Lung (tissue), 12 donors: ENCODE measurements around the gene OSMR. TPM values are rescaled to one million over a fixed set of nuclear protein-coding genes. Genes with fewer than 3 reads are reported as not detected.
A peak's percentile ranks its signal among the peaks of the same experiment; 100 is the strongest.

ENCODE experiments used
- ATAC-seq: fragments of 200-7000 bp; cut with Tn5 transposase; one replicate; pipeline ENCODE4 v1.9.1; 2020; ENCODE audit warnings: moderate number of reproducible peaks; ENCODE audit not compliant: insufficient read depth, low FRiP score
- DNase-seq, 3 donors: peaks; one replicate each; pipeline ENCODE4 v3.0.0-alpha.2; 2013 to 2017
- H3K27ac ChIP-seq, 2 donors: one replicate each; pipeline ENCODE4 v1.5.1; 2013; ENCODE audit warnings: mild to moderate bottlenecking in 2 of 2, moderate library complexity in 2 of 2, control low read depth in 1 of 2, inconsistent platforms in 1 of 2, low read depth in 1 of 2, low read length in 1 of 2
- H3K27me3 ChIP-seq, 3 donors: one replicate each; pipeline ENCODE4 v1.5.1; 2013; ENCODE audit warnings: low read length in 2 of 3; ENCODE audit not compliant: control insufficient read depth in 3 of 3, insufficient read depth in 3 of 3
- H3K36me3 ChIP-seq, 4 donors: one replicate each; pipeline ENCODE4 v1.5.1; 2013; ENCODE audit warnings: low read length in 4 of 4, mild to moderate bottlenecking in 1 of 4, moderate library complexity in 1 of 4; ENCODE audit not compliant: control insufficient read depth in 4 of 4, insufficient read depth in 4 of 4
- H3K4me1 ChIP-seq, 5 donors: one replicate each; pipeline ENCODE4 v1.5.1; 2013; ENCODE audit warnings: low read length in 5 of 5, mild to moderate bottlenecking in 2 of 5, moderate library complexity in 1 of 5; ENCODE audit not compliant: control insufficient read depth in 5 of 5, insufficient read depth in 5 of 5
- H3K4me3 ChIP-seq: one replicate; pipeline ENCODE4 v1.5.1; 2013; ENCODE audit warnings: mild to moderate bottlenecking, control low read depth, moderate library complexity
- H3K9ac ChIP-seq, 2 donors: one replicate each; pipeline ENCODE4 v1.5.1; 2013; ENCODE audit warnings: low read length in 2 of 2, control low read depth in 1 of 2; ENCODE audit not compliant: insufficient read depth in 1 of 2
- H3K9me3 ChIP-seq, 4 donors: one replicate each; pipeline ENCODE4 v1.5.1; 2013; ENCODE audit warnings: low read length in 3 of 4, mild to moderate bottlenecking in 1 of 4, moderate library complexity in 1 of 4; ENCODE audit not compliant: control insufficient read depth in 4 of 4, insufficient read depth in 3 of 4
- CTCF ChIP-seq: IDR thresholded peaks from 2 replicates; pipeline ENCODE4 v1.5.1; 2012; ENCODE audit warnings: mild to moderate bottlenecking; ENCODE audit errors: control extremely low read depth, extremely low read depth
- WGBS, 2 donors: extraction: QIAGEN DNeasy Blood & Tissue Kit; methylation state at CpG; one replicate each; pipeline ENCODE4 v1.1.7; 2013; 5-methylcytosine and 5-hydroxymethylcytosine counted together
- polyA plus RNA-seq, 2 donors: library from polyadenylated mRNA; stranded (reverse); fragments of 200-250 nt; gene quantifications; one replicate each; pipeline ENCODE4 v1.2.1, GENCODE V29; 2013
- total RNA-seq, 2 donors: library from RNA; depleted of rRNA in 1 of 2; stranded (reverse); fragments of >200 nt in 1 of 2; gene quantifications; one replicate each; pipeline ENCODE4 v1.2.1, GENCODE V29; 2014 to 2021
- donor health status: control.
- donor health status: control.
- donor health status: Bipolar disorder and iron deficiency.
- donor health status: healthy.
- donor health status: DM: yes; HTN: yes; CAD: no.

The OSMR gene
- total and polyA plus RNA-seq, 4 donors, result 15.4 to 72.8 (median 57.4) TPM

GRCh38 chr5:38871790-38872551 lies 26.2 kb downstream of the OSMR start:
- peak overlapping the region; percentile 53 to 68 for H3K27ac ChIP-seq
- ATAC-seq, result peak; percentile 94

GRCh38 chr5:38872826-38873225 lies 27.0 kb downstream of the OSMR start:
- 92 to 94% methylated on average over 1 of the region's 1 CpG for WGBS, 2 donors
- Histone ChIP-seq H3K9me3 (no peaks in the 10 kb centered on the region), H3K9ac (no peak overlapping the region), H3K27me3 (no peaks in the 10 kb centered on the region), H3K27ac (no peak overlapping the region), H3K4me1 (peaks cover 0 to 3% (median 0%) of the 10 kb centered on the region in 5 donors), H3K36me3 (peaks cover 1 to 7% (median 6%) of the 10 kb centered on the region in 4 donors), H3K4me3 (no peak overlapping the region)
- ATAC-seq, result no peak
- DNase-seq, result no peak
- TF ChIP-seq CTCF, result no peak

More at GRCh38 chr5:38871790-38872551, 26.2 kb downstream of the OSMR start:
- H3K27me3 ChIP-seq, result no peaks in the 10 kb centered on the region
- no peaks in the 10 kb centered on the region for H3K9me3 ChIP-seq
- H3K4me3 ChIP-seq, result no peak overlapping the region
- H3K9ac ChIP-seq, result no peak overlapping the region
- WGBS, 2 donors, result 42 to 46% methylated on average over 5 of the region's 5 CpGs
- DNase-seq, result no peak
- peaks cover 0 to 3% (median 0%) of the 10 kb centered on the region in 5 donors for H3K4me1 ChIP-seq
- no peak for TF ChIP-seq CTCF
- peaks cover 0 to 6% (median 3%) of the 10 kb centered on the region in 4 donors for H3K36me3 ChIP-seq

- H3K9me3 ChIP-seq, result no peaks in the 10 kb centered on the region
- H3K4me1 ChIP-seq, result peaks cover 0 to 3% (median 0%) of the 10 kb centered on the region in 5 donors
- DNase-seq (no peak), ATAC-seq (no peak)
- TF ChIP-seq CTCF, result no peak
- H3K27me3 ChIP-seq, result no peaks in the 10 kb centered on the region
- no peak overlapping the region for H3K4me3 ChIP-seq
- H3K9ac ChIP-seq, result no peak overlapping the region
- 85 to 88% methylated on average over 5 of the region's 5 CpGs for WGBS, 2 donors
- peaks cover 3 to 13% (median 8%) of the 10 kb centered on the region in 4 donors for H3K36me3 ChIP-seq
- no peak overlapping the region for H3K27ac ChIP-seq
These were observed 29.2 kb downstream of the OSMR start for GRCh38 chr5:38874948-38875456.
